ENCODE data around the gene COA8. TPM values are rescaled to one million over a fixed set of nuclear protein-coding genes. Genes with fewer than 3 reads are reported as not detected.

The COA8 gene
- total and polyA plus RNA-seq, 2 of the 8 experiments (the other 6 are each of a cell fraction or from before 2014, with no cell fraction given), result 7.1 to 35.5 TPM

GRCh38 chr14:103560691-103561090 is 2.1 kb upstream of the COA8 start (continued):
- no peak for TF ChIP-seq SP4 (IDR thresholded peaks at IDR 0.05; ENCODE audit: low read length)

Data from H1 (cell line).